GM12878 (cell line): Measurements from ENCODE around the gene DTNA. TPM values are rescaled to one million over a fixed set of nuclear protein-coding genes. Genes with fewer than 3 reads are reported as not detected.
"Not testable (repeated sequence)": the region's sequence is repeated elsewhere in the genome, so short reads cannot be mapped to it uniquely, and the experiment has no call there.

Experiments
- ATAC-seq: fragments of 200-7000 bp; cut with Tn5 transposase; 3 replicates; pipeline ENCODE4 v1.9.1; 2020; ENCODE audit warnings: mild to moderate bottlenecking, moderate library complexity
- BruUV-seq: library from RNA; stranded (reverse); fragments of 400-500 nt; replicated peaks from 2 replicates; lab custom pipeline; 2021; lab: Mats Ljungman, UMichigan
- CTCF ChIA-PET: fragments of 300-600 bp; sonication (Branson Sonifier 250); formaldehyde crosslinking; extraction: SDS; loops from one replicate; lab custom pipeline; 2021; ENCODE audit warnings: inconsistent platforms; lab: Yijun Ruan, JAX
- POLR2A ChIA-PET: fragments of 350-600 bp; formaldehyde crosslinking; extraction: SDS; loops from one replicate; lab custom pipeline; 2021; ENCODE audit warnings: inconsistent platforms; lab: Charles Lee
- RAD21 ChIA-PET: fragments of 300-600 bp; sonication (Branson Sonifier 250); formaldehyde crosslinking; loops from one replicate; lab custom pipeline; 2023; ENCODE audit warnings: antibody characterized with exemption; ENCODE audit not compliant: unreplicated experiment; lab: Charles Lee
- SMC1A ChIA-PET: fragments of 300-600 bp; sonication (Branson Sonifier 250); formaldehyde crosslinking; loops from one replicate; lab custom pipeline; 2023; ENCODE audit not compliant: unreplicated experiment, uncharacterized antibody; lab: Charles Lee
- DNase-seq: peaks from one replicate; pipeline ENCODE4 v3.0.0-alpha.2; 2011; ENCODE audit warnings: low read depth, low spot score
- FAIRE-seq: peaks from 3 replicates; lab custom pipeline; 2011; peaks lifted over from hg19 to GRCh38; lab: Jason Lieb, UNC
- H2AFZ ChIP-seq: 2 replicates; pipeline ENCODE4 v1.6.0; 2011; ENCODE audit warnings: low read depth, low read length, control low read depth; ENCODE audit not compliant: control insufficient read depth
- H3K27ac ChIP-seq: 2 replicates; pipeline ENCODE4 v1.5.1; 2011; ENCODE audit warnings: control low read depth; ENCODE audit not compliant: control insufficient read depth, insufficient read depth
- H3K27me3 ChIP-seq, 2 experiments: replicated peaks in 1 of 2; 2 replicates each; pipeline versions ENCODE4 v1.6.0 to v1.6.1; 2011; ENCODE audit warnings: low read length in 1 of 2; ENCODE audit not compliant: control insufficient read depth in 2 of 2, insufficient read depth in 2 of 2
- H3K36me3 ChIP-seq, 2 experiments: 2 replicates each; pipeline ENCODE4 v1.5.1; 2011; ENCODE audit warnings: low read length in 1 of 2; ENCODE audit not compliant: control insufficient read depth in 2 of 2, insufficient read depth in 2 of 2
- H3K4me1 ChIP-seq: 2 replicates; pipeline ENCODE4 v1.6.1; 2011; ENCODE audit warnings: mild to moderate bottlenecking, low read length, moderate library complexity, mixed read lengths; ENCODE audit not compliant: control insufficient read depth, insufficient read depth
- H3K4me2 ChIP-seq: 2 replicates; pipeline ENCODE4 v1.6.0; 2011; ENCODE audit warnings: control low read depth; ENCODE audit not compliant: control insufficient read depth, insufficient read depth
- H3K4me3 ChIP-seq: fragments of 200-600 bp; sonication (generic); 2 replicates; pipeline ENCODE4 v1.5.1; 2016
- H3K79me2 ChIP-seq: 2 replicates; pipeline ENCODE4 v1.6.0; 2011; ENCODE audit warnings: low read length; ENCODE audit not compliant: control insufficient read depth, insufficient read depth
- H3K9ac ChIP-seq: 2 replicates; pipeline ENCODE4 v1.8.0; 2011; ENCODE audit warnings: low read length, control low read depth, mixed read lengths; ENCODE audit not compliant: control insufficient read depth, insufficient read depth
- H3K9me3 ChIP-seq: replicated peaks from 3 replicates; pipeline ENCODE4 v1.5.1; 2011; ENCODE audit warnings: mild to moderate bottlenecking, low read length; ENCODE audit not compliant: control insufficient read depth, insufficient read depth
- H4K20me1 ChIP-seq: 2 replicates; pipeline ENCODE4 v1.6.0; 2011; ENCODE audit not compliant: control insufficient read depth, insufficient read depth
- ASH2L ChIP-seq: fragments of 300-600, 200-600 bp; sonication (generic); IDR thresholded peaks from 2 replicates; pipeline ENCODE4 v1.6.1; 2017; ENCODE audit warnings: low read depth, mild to moderate bottlenecking, borderline replicate concordance
- BMI1 ChIP-seq: fragments of 450-650 bp; IDR thresholded peaks from 2 replicates; pipeline ENCODE4 v1.6.1; 2016; ENCODE audit warnings: mild to moderate bottlenecking, moderate library complexity, borderline replicate concordance
- RBBP5 ChIP-seq: fragments of 200-600 bp; sonication (generic); conservative IDR thresholded peaks from 2 replicates; pipeline ENCODE4 v1.6.1; 2016
- ZNF217 ChIP-seq: fragments of 450-650 bp; IDR thresholded peaks from 2 replicates; pipeline ENCODE4 v1.6.1; 2017; ENCODE audit warnings: antibody characterized with exemption, mild to moderate bottlenecking
- ZNF24 ChIP-seq: fragments of 450-650 bp; IDR thresholded peaks from 2 replicates; pipeline ENCODE4 v1.6.1; 2017; ENCODE audit warnings: antibody characterized with exemption, mild to moderate bottlenecking
- WGBS: methylation state at CpG from one replicate; pipeline ENCODE4 v1.1.6; 2016; ENCODE audit warnings: low lambda C conversion rate; ENCODE audit not compliant: insufficient replicate concordance, insufficient coverage; ENCODE audit errors: missing lambda C conversion rate; 5-methylcytosine and 5-hydroxymethylcytosine counted together
- in situ Hi-C: fragments of 300-500 bp; cut with MboI; formaldehyde crosslinking; loops from 9 replicates; pipeline ENCODE4 v1.14.3; 2018; ENCODE audit warnings: mixed read lengths
- intact Hi-C: fragments of 100-400 bp; cut with micrococcal nuclease; formaldehyde crosslinking; loops from one replicate; pipeline ENCODE4 v1.14.2; 2022; ENCODE audit not compliant: unreplicated experiment
- polyA plus RNA-seq, 11 experiments: library from polyadenylated mRNA; depleted of rRNA in 4 of 11; unstranded in 6 of 11; stranded (reverse) in 5 of 11; fragments of >200 nt; fragmentation: Nextera tagmentation in 4 of 11; fragmentation: Illumina TruSeq in 1 of 11; extraction: Ambion mirVana in 4 of 11; extraction: Trizol in 1 of 11; gene quantifications; 1 replicate in 1 of 11; 2 replicates in 10 of 11; pipeline versions ENCODE4 v1.2.1 to v1.2.3, GENCODE V29; 2011 to 2016; ENCODE audit warnings: inconsistent platforms in 2 of 11, missing spikeins in 2 of 11, low read depth in 1 of 11
- total RNA-seq, 4 experiments: library from RNA; depleted of rRNA in 3 of 4; stranded (reverse); fragments of >200 nt in 3 of 4; fragmentation: Illumina TruSeq in 1 of 4; extraction: Trizol in 1 of 4; gene quantifications; 2 replicates each; pipeline versions ENCODE4 v1.2.1 to v1.2.3, GENCODE V29; 2013 to 2021
- TF ChIP-seq, protein P1 (sequence below): IDR thresholded peaks from 2 replicates; pipeline ENCODE4 v1.6.1; 2012; ENCODE audit warnings: low read depth, low read length, improper control_type of control experiment

Gene DTNA
- total and polyA plus RNA-seq, 10 of the 15 experiments (the other 5 are each of a cell fraction or from before 2014, with no cell fraction given) = 0.26 to 8.6 (median 0.53) TPM

- DNase-seq (no peak), FAIRE-seq (no peak), ATAC-seq (no peak)
- intact Hi-C loops (no loop called here), in situ Hi-C loops (no loop called here)
- POLR2A ChIA-PET = no interaction called here
- CTCF ChIA-PET = interaction anchor here (0.6 kb wide), 2 partner anchors 1085 to 1089 kb away, joined by 3 read pairs; no protein-coding TSS in a partner anchor
- WGBS = 19% methylated on average over 2 of the region's 2 CpGs
- no peak overlapping the region for H2AFZ ChIP-seq
- no peaks in the 10 kb centered on the region for H3K36me3 ChIP-seq
- no peaks in the 10 kb centered on the region for H3K4me1 ChIP-seq
- no peaks in the 10 kb centered on the region for H3K79me2 ChIP-seq
- H3K27me3 ChIP-seq = no peaks in the 10 kb centered on the region
- SMC1A ChIA-PET = no interaction called here
- no peak overlapping the region for H3K4me2 ChIP-seq
- H3K9me3 ChIP-seq = no peaks in the 10 kb centered on the region
- no peak overlapping the region for H3K4me3 ChIP-seq
- RAD21 ChIA-PET = no interaction called here
- TF ChIP-seq, protein P1, sequence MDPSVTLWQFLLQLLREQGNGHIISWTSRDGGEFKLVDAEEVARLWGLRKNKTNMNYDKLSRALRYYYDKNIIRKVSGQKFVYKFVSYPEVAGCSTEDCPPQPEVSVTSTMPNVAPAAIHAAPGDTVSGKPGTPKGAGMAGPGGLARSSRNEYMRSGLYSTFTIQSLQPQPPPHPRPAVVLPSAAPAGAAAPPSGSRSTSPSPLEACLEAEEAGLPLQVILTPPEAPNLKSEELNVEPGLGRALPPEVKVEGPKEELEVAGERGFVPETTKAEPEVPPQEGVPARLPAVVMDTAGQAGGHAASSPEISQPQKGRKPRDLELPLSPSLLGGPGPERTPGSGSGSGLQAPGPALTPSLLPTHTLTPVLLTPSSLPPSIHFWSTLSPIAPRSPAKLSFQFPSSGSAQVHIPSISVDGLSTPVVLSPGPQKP = no peak
- TF ChIP-seq BMI1 = no peak
- no peak for TF ChIP-seq ZNF217
- TF ChIP-seq RBBP5 = no peak
- TF ChIP-seq ZNF24 = no peak
- no peak for TF ChIP-seq ASH2L
- no peak overlapping the region for H3K27ac ChIP-seq
- BruUV-seq = no TSS peak
- H4K20me1 ChIP-seq = no peaks in the 10 kb centered on the region
- H3K9ac ChIP-seq = no peak overlapping the region
Observed at GRCh38 chr18:34921811-34922385, 211.8 kb downstream of the DTNA start.

GRCh38 chr18:34922594-34922993 is 212.5 kb downstream of the DTNA start:
- BruUV-seq, POLR2A ChIA-PET, H2AFZ ChIP-seq, H3K4me3 ChIP-seq, RAD21 ChIA-PET, H3K27ac ChIP-seq, H3K27me3 ChIP-seq, H3K4me2 ChIP-seq, H3K79me2 ChIP-seq, in situ Hi-C loops, H3K9ac ChIP-seq, DNase-seq, H3K9me3 ChIP-seq, CTCF ChIA-PET, ATAC-seq, SMC1A ChIA-PET, H4K20me1 ChIP-seq, H3K4me1 ChIP-seq, intact Hi-C loops, H3K36me3 ChIP-seq, FAIRE-seq: not testable (repeated sequence)
- 7% methylated on average over 4 of the region's 4 CpGs for WGBS
